Measurements from ENCODE around the gene FLT3.
"Not testable (repeated sequence)": the region's sequence is repeated elsewhere in the genome, so short reads cannot be mapped to it uniquely, and the experiment has no call there.

FLT3 gene

GRCh38 chr13:28099396-28100149 is 803 bp downstream of the FLT3 start:
- no peak for DNase-seq (ENCODE audit: low read depth)

GRCh38 chr13:28097503-28097902 is 2.9 kb downstream of the FLT3 start:
- DNase-seq (ENCODE audit: low read depth), result no peak

- DNase-seq (ENCODE audit: low read depth), result no peak
These were observed 6.1 kb downstream of the FLT3 start for GRCh38 chr13:28094306-28094705.

- no peak for DNase-seq (ENCODE audit: low read depth)
These were observed 6.5 kb downstream of the FLT3 start for GRCh38 chr13:28093881-28094280.

- no peak for DNase-seq (ENCODE audit: low read depth)
These were observed 7.9 kb downstream of the FLT3 start for GRCh38 chr13:28092431-28092830.

- no peak for DNase-seq (ENCODE audit: low read depth)
These were observed 11.3 kb downstream of the FLT3 start for GRCh38 chr13:28089065-28089464.

- not testable (repeated sequence) for DNase-seq (ENCODE audit: low read depth)
These were observed 22.6 kb downstream of the FLT3 start for GRCh38 chr13:28077820-28078219.

- no peak for DNase-seq (ENCODE audit: low read depth)
These were observed 23.1 kb downstream of the FLT3 start for GRCh38 chr13:28077231-28077630.

- DNase-seq (ENCODE audit: low read depth), result no peak
These were observed 29.0 kb downstream of the FLT3 start for GRCh38 chr13:28071424-28071823.

- DNase-seq (ENCODE audit: low read depth), result no peak
These were observed 32.9 kb downstream of the FLT3 start for GRCh38 chr13:28067491-28067890.

GRCh38 chr13:28058866-28059613 is 41.3 kb downstream of the FLT3 start:
- DNase-seq (ENCODE audit: low read depth), result no peak

GRCh38 chr13:28056970-28057712 is 43.2 kb downstream of the FLT3 start:
- no peak for DNase-seq (ENCODE audit: low read depth)

- DNase-seq (ENCODE audit: low read depth), result no peak
These were observed 44.0 kb downstream of the FLT3 start for GRCh38 chr13:28056426-28056825.

- DNase-seq (ENCODE audit: low read depth), result no peak
These were observed 45.0 kb downstream of the FLT3 start for GRCh38 chr13:28055357-28055756.

GRCh38 chr13:28052945-28053344 is 47.4 kb downstream of the FLT3 start:
- DNase-seq (ENCODE audit: low read depth), result no peak

- DNase-seq (ENCODE audit: low read depth), result no peak
These were observed 50.2 kb downstream of the FLT3 start for GRCh38 chr13:28049880-28050875.

GRCh38 chr13:28049215-28049614 is 51.2 kb downstream of the FLT3 start:
- DNase-seq (ENCODE audit: low read depth), result no peak

- no peak for DNase-seq (ENCODE audit: low read depth)
These were observed 51.6 kb downstream of the FLT3 start for GRCh38 chr13:28048768-28049167.

- no peak for DNase-seq (ENCODE audit: low read depth)
These were observed 52.5 kb downstream of the FLT3 start for GRCh38 chr13:28047757-28048388.

GRCh38 chr13:28046981-28047380 is 53.4 kb downstream of the FLT3 start:
- DNase-seq (ENCODE audit: low read depth), result peak; percentile 30

- no peak for DNase-seq (ENCODE audit: low read depth)
These were observed 54.5 kb downstream of the FLT3 start for GRCh38 chr13:28045861-28046260.

Measured in non-pigmented ciliary epithelial cell (primary cell).